Fibroblast of lung (primary cell): Measurements from ENCODE around the gene HLF.

ENCODE experiments used
- EZH2 ChIP-seq: IDR thresholded peaks from 2 replicates; pipeline ENCODE4 v1.5.1; 2012; ENCODE audit warnings: low read length, control low read depth, mild to moderate bottlenecking; ENCODE audit errors: missing control alignments
- TF ChIP-seq, protein P1 (sequence below), 2 donors: IDR thresholded peaks in 1 of 2; conservative IDR thresholded peaks in 1 of 2; 1 replicate in 1 of 2; 2 replicates in 1 of 2; pipeline ENCODE4 v1.5.1; 2011 to 2012; ENCODE audit warnings: low read length in 2 of 2, control low read depth in 1 of 2, inconsistent platforms in 1 of 2, low read depth in 1 of 2, mild to moderate bottlenecking in 1 of 2

DNA sequence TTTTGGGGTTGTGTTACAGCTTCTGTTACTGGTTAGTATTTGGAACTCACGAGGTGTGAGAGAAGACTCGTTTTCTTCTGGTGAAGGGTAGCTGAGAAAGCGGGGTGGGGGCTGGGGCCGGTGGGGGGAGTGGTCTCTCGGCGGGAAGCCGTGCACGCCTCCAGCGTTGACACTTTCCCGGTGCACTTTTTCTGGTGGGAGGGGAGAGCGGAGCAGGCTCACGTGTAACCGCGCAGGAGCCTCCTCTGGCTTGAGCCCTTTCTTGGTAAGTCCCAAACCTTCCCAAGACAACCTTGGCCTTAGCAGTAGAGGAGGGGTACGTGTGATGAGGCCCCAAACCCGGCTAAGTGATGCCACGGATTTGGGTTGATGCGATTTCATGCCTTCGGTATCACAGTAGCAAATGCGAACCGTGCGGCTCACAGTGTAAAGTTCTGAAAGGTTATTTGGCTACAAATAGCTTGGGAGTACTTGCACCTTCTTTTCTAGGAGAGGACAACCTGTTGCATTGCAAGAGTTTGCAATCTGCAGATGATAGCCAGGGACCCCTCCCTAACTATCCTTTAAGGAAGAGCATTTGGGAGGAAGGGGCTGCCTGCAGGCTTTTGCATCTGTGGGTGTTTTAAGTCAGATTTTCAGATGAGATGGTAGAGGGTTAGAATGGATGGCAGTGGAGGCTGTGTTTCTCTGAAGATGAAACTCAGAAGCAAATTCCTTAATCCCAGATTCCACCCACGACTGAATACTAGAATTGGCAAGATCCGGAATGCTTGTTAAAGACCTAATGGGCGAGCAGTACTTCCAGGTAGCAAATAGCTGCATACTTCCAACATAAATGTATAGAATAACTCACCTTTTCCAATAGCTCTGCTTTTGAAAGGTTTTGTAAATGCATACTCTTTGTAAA is 1.5 kb downstream of the HLF start:
- TF ChIP-seq, protein P1, sequence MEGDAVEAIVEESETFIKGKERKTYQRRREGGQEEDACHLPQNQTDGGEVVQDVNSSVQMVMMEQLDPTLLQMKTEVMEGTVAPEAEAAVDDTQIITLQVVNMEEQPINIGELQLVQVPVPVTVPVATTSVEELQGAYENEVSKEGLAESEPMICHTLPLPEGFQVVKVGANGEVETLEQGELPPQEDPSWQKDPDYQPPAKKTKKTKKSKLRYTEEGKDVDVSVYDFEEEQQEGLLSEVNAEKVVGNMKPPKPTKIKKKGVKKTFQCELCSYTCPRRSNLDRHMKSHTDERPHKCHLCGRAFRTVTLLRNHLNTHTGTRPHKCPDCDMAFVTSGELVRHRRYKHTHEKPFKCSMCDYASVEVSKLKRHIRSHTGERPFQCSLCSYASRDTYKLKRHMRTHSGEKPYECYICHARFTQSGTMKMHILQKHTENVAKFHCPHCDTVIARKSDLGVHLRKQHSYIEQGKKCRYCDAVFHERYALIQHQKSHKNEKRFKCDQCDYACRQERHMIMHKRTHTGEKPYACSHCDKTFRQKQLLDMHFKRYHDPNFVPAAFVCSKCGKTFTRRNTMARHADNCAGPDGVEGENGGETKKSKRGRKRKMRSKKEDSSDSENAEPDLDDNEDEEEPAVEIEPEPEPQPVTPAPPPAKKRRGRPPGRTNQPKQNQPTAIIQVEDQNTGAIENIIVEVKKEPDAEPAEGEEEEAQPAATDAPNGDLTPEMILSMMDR (conservative IDR thresholded peaks at IDR 0.05 in 1 of 2, IDR thresholded peaks at IDR 0.05 in 1 of 2; ENCODE audit: low read depth in 1 of 2, low read length in 2 of 2), result no peak
- peak; percentile 93 for TF ChIP-seq EZH2
